HG02623 (cell line): ENCODE results near the gene ZNF426.

Experiments
- ATAC-seq: cut with Tn5 transposase; IDR thresholded peaks from one replicate; pipeline ENCODE4 v1.9.1; 2021; ENCODE audit warnings: moderate library complexity; ENCODE audit not compliant: unreplicated experiment

ZNF426 gene

GRCh38 chr19:9498183-9498902 is 40.1 kb downstream of the ZNF426 start, which contains the start of gene ZNF560:
TSS of gene ZNF560 (minus strand) at chr19:9498616. CDS start at chr19:9475313, 23,303 bp downstream.
- ATAC-seq, result no peak

GRCh38 chr19:9494096-9494495 is 44.3 kb downstream of the ZNF426 start:
- no peak for ATAC-seq

GRCh38 chr19:9487016-9487415 is 51.4 kb downstream of the ZNF426 start:
- ATAC-seq, result no peak

GRCh38 chr19:9485140-9485539 is 53.3 kb downstream of the ZNF426 start:
- ATAC-seq, result no peak

GRCh38 chr19:9474975-9475374 is 63.5 kb downstream of the ZNF426 start:
- no peak for ATAC-seq
